Activated CD4-positive, CD25-positive, alpha-beta regulatory T cell (primary cell): ENCODE measurements around the gene GPR27.

Experiments used
- DNase-seq, 4 experiments: peaks; one replicate each; lab custom pipeline; 2025; lab: John Stamatoyannopoulos, UW

The GPR27 gene

GRCh38 chr3:71785532-71786216 is 32.0 kb downstream of the GPR27 start:
- DNase-seq = no peak

DNA sequence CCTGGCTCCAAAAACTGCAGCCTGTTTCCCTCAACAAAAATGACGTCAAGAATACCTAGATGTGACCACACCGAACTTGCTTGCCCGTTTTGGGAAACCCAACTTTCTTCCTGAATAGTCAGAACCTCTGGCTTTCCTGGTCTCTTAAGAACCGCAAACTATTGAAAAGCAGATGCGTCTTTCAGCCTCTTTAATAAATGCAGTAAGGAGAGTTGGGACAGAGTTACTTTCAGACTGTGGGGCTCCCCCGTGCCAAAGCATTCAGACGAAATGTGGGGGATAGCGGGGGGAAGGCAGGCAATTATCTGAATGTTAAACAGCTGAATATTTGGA is 32.5 kb downstream of the GPR27 start:
- no peak for DNase-seq

- no peak for DNase-seq
Observed at GRCh38 chr3:71786551-71786950, 32.9 kb downstream of the GPR27 start.

GRCh38 chr3:71787851-71788405 is 34.3 kb downstream of the GPR27 start:
- no peak for DNase-seq

- no peak for DNase-seq
Observed at GRCh38 chr3:71789922-71790321, 36.3 kb downstream of the GPR27 start.

- DNase-seq = no peak
Observed at GRCh38 chr3:71791634-71792033, 38.0 kb downstream of the GPR27 start.

GRCh38 chr3:71796290-71796689 is 42.6 kb downstream of the GPR27 start:
- DNase-seq = no peak

DNA sequence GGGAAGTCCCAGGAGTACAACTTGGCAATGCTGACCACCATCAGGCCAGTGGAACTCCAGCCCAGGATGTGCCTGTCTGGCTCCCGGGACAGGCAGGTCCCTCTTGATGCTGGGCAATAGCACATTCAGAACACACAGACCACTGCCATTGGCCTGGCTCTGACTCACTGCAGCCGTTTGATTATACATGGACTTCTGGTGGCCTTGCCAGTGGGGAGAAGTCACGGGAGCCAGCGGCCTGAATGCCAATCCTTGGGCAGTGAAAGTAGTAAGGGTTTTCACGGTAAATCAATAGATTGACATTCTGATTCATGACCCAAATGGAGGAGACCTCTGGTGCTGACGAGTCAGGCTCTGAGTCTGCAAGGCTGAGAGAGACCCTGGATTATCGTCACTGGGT is 43.8 kb downstream of the GPR27 start:
- no peak for DNase-seq

GRCh38 chr3:71800023-71800422 is 46.4 kb downstream of the GPR27 start:
- no peak for DNase-seq

GRCh38 chr3:71801986-71802385 is 48.3 kb downstream of the GPR27 start:
- no peak for DNase-seq

DNA sequence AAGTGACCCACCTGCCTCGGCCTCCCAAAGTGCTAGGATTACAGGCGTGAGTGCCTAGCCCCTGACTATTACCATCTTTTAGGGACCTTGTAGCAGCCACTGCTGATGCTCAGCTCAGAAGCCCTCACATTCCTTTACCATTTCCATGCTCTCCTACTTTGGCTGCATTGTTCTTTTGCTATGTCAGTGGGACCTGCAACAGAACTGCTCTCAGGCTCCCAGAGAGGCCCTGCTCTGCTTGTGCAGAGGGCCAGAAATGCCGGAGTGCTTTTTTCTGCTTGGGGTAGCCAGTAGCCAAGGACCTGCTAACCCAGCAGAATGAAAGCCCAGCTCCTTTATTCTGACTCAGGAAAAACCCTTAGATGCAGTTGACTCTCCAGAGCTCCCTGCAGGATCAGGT is 49.6 kb downstream of the GPR27 start:
- DNase-seq = no peak

- no peak for DNase-seq
Observed at GRCh38 chr3:71805199-71805598, 51.5 kb downstream of the GPR27 start.

GRCh38 chr3:71805691-71806090 is 52.0 kb downstream of the GPR27 start:
- DNase-seq = no peak
